C4-2B (cell line): ENCODE measurements around the gene PDE4A.

Experiments
- ZFX ChIP-seq: fragments of 450-650 bp; IDR thresholded peaks from 2 replicates; pipeline ENCODE4 v1.6.1; 2017
- TF ChIP-seq, protein P1 (sequence below): fragments of 450-650 bp; conservative IDR thresholded peaks from 2 replicates; pipeline ENCODE4 v1.5.1; 2017; ENCODE audit warnings: mild to moderate bottlenecking

DNA sequence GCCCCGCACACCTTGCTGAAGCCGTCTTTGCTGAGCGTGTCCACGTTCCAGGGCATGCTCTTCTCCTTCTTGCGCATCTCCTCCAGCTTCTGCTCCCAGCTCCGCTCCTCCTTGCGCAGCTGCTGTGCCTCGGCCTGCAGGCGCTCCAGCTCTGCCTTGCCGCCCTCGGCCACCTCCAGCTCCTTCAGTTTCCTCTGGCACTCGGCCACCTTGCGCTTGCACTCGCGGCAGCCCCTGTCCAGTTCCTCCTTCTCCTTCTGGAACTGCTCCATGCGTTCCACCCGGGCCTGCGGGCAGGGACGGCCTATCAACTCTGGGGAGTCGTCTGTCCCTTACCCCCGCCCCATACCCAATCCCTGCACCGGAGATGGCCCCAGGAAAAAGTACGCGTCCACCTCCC, 24.4 kb upstream of the PDE4A start:
- TF ChIP-seq, protein P1, sequence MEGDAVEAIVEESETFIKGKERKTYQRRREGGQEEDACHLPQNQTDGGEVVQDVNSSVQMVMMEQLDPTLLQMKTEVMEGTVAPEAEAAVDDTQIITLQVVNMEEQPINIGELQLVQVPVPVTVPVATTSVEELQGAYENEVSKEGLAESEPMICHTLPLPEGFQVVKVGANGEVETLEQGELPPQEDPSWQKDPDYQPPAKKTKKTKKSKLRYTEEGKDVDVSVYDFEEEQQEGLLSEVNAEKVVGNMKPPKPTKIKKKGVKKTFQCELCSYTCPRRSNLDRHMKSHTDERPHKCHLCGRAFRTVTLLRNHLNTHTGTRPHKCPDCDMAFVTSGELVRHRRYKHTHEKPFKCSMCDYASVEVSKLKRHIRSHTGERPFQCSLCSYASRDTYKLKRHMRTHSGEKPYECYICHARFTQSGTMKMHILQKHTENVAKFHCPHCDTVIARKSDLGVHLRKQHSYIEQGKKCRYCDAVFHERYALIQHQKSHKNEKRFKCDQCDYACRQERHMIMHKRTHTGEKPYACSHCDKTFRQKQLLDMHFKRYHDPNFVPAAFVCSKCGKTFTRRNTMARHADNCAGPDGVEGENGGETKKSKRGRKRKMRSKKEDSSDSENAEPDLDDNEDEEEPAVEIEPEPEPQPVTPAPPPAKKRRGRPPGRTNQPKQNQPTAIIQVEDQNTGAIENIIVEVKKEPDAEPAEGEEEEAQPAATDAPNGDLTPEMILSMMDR = no peak
- no peak for TF ChIP-seq ZFX
